HG03457 (cell line): ENCODE results near the gene GABBR2.

ENCODE experiments used
- ATAC-seq: cut with Tn5 transposase; IDR thresholded peaks from one replicate; pipeline ENCODE4 v1.9.1; 2021; ENCODE audit warnings: moderate number of reproducible peaks; ENCODE audit not compliant: unreplicated experiment

The GABBR2 gene

DNA sequence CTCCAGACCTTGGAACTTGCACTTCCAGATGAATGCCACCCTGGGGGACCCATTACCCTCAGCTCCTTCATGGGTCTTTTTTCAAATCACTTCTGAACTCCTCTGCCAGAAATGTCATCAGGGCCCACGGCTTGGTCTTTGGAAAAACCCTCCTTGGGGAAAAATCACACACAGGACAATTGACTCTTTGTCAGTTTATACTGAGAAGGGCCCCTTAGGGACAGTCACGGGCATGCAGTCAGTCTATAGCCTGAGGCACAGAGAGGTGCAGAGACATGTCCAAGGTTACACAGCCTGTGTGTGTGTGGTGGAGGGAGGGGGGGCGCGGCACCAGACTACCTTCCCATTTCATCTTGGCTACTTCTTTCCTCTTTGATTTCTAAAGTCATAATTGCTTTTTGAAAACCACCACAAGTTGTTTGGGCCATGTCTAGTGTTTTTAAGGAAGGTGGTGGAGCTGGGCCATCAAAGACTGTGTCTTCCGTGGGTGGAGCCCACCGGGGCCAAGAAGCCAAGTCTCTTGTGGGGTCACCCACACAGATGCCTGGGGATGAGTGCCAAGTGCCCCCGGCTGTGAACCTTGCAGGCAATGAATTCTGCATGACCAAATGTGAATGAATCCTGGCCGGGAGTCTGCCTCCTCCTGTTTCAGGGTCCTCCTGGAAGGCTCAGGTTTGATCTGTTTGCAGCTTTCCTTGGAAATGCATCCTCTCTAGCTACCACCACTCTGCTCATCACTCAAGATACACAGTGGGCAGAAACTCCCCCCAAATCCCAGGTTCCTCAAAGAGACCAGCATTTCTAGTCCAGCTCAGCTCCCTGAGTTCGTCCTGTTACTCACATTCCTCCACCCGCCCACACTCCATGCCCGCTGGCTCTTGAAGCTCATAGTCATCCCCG lies 253.2 kb downstream of the GABBR2 start:
- no peak for ATAC-seq

GRCh38 chr9:98453589-98454311 lies 255.0 kb downstream of the GABBR2 start:
- no peak for ATAC-seq

DNA sequence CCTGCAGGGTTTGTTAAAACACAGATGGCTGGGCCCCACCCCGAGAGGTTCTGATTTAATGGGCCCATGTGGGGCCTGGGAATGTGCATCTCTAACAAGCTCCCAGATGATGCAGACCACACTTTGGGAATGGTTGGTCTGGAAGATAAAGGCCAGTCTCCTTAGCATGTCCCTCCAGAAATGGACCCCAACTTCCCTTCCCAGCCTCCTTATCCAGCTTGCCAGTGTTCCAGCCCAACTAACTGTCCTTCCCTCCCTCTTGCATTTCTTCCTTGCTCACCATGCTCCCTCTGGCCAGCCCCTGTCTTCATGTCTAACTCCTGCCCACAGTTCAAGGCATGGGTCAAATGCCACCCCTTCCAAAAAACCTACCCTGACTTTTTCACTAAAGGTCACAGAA lies 257.2 kb downstream of the GABBR2 start:
- no peak for ATAC-seq

DNA sequence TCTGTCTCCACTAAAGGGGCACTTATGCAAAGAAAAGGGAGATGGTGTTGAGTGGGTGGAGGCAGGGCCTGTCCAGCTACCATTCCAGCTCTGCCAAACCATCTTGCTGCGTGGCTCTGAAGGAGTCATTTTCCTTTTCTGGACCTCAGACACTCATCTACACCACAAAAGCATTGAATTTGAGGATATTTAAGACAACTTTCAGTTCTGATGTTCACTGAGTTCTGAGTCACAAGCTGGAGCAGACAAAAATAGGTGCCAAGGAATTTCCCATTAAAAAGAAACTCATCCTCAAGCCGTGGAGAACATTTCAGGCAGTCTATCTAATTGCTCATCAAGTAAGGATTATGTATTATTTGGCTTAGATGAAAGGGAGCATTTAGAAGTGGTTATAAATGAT lies 258.2 kb downstream of the GABBR2 start:
- no peak for ATAC-seq

DNA sequence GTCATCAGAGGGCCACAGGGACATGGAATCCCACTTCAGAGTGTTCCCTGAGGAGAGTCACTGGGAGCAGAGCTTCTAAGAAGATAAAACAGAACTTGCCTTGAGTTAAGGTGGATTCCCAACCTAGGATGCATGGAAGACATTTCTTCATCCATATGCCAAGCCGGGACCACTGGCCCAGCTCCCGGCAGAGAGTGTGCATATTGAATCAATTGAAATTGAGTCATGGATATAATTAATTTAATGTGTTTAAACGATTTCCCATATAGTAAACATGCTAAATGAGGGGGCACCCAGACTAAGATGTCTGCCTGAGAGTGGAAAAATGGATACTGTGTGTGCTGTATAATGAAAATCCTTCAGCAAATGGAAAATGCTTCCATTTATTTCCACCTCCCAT lies 258.9 kb downstream of the GABBR2 start:
- no peak for ATAC-seq

DNA sequence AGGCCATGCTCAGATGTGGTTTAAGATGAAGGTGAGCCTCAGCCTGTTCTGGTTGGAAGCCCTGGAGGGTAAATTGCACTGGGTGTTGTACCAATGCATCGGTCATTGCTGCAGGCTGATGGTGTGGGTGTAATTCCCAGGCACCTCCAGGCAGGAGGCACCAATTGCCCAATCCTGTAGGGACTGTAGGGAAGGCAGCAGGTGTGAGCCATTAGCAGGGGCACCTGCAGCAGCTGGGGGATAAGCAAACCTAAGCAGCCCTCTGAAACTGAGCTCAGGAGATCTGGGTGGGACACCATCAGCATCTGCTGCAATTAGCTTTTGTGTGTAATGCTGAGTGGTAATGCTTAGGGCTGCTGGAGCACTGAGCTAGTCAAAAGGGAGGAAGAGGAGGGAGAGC lies 263.2 kb downstream of the GABBR2 start:
- no peak for ATAC-seq

DNA sequence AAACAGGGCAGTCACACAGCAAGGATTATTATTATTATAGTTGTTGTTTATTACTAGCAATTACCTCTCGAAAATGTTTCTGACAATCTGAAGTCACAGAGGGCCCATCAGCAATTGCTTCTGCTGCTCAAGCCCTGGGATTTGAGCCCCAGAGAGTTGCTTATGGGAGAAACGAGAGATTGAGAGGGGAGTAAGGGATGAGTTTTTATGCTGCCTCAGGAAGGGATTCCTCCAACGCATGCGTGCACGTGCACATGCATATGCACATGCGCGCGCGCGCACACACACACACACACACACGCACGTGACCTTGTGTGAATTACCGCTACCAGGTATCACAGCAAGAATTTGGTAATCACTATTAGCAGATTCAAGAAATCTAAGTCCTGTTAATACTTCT lies 264.1 kb downstream of the GABBR2 start:
- no peak for ATAC-seq

GRCh38 chr9:98442541-98442940 lies 266.2 kb downstream of the GABBR2 start:
- ATAC-seq: no peak

GRCh38 chr9:98442114-98442513 lies 266.6 kb downstream of the GABBR2 start:
- ATAC-seq: no peak

GRCh38 chr9:98438666-98439065 lies 270.1 kb downstream of the GABBR2 start:
- no peak for ATAC-seq

- no peak for ATAC-seq
Measured at GRCh38 chr9:98437458-98438034, 271.2 kb downstream of the GABBR2 start.

DNA sequence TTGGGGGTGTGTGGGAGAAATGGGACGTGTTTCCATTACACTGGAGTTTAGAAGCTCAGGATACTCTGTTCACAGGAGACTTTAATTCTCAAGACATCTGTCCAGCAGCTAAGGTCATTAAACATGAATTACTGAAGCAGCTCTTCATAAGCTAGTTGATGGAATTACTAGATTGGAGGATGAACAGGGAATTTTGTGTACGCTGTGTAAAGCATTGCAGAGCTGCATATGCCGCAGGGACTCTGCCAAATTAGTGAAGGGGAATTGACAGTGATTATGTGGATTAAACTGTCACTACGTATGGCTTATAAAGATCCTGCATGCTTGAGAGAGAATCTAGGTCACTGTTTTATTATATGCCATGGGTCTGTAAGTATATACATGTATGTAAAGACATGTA lies 275.8 kb downstream of the GABBR2 start:
- ATAC-seq: no peak

DNA sequence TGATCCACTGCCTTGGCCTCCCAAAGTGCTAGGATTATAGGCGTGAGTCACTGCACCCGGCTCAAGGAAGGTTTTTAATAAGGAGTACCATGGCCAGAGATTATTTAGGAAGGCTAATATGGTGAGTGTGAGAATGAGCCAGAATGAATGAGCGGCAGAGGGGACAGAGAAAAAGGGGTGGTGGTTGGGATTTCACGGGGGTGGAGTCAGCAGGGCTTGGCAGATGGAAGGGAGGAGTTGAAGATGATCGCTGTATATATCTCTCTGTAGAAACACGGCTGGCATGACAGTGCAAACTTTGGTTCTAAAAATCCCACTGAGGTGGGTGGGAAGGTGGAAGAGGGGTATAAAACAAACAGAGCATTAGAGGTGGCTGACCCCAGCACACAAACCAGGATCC lies 276.6 kb downstream of the GABBR2 start:
- no peak for ATAC-seq

GRCh38 chr9:98430535-98431292 lies 278.0 kb downstream of the GABBR2 start:
- ATAC-seq: no peak

DNA sequence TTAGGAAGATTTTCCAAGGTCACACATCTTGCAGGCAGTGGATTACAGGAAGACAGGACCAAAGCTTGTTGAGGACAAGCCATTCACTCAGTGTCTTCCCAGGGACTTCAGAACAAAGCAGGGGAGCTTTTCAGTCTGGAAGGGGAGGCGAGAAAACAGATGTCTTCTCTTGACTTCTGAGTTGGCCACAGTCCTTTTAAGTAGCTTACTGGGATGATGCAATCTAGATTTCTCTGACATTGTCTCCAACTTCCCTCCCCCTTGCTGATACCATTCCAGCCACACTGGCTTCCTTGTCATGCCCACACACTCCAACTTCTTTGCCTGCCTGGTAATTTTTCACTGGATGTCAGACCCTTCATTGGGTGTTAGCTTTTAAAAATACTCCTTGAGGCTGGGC lies 279.1 kb downstream of the GABBR2 start:
- no peak for ATAC-seq

DNA sequence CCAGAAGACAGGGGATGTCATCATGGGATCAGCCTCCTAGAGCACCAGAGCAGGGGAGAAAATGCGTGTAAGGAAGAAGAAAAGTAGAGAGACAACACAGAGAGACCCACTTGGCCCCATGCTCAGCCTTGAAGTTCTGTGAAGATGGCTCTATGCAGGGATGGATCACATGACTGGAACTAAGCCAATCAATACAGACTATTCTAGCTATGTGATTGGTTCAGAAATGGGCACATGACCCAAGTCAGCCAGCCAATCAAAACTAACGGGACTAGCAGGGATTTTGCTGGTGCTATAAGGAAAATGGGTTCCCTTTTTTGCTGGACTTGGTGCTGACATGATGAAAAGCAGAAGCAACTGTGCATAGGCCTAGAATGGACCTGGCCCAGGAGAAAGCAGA lies 280.3 kb downstream of the GABBR2 start:
- no peak for ATAC-seq

DNA sequence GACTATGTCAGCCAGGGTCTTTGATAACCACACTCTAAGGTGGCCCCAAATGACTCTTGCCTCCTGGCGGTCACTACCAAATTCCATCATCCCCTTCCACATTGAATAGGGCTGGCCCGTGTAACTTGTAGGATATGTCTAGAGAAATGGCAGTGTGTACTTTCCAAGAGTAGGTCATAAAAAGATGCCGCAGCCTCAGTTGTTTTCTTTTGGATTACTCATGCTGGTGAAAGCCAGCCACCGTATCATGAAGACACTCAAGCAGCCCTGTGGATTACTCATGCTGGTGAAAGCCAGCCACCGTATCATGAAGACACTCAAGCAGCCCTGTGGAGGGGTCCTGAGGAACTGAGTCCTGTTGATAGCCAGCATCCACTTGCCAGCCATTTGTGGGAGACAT lies 281.2 kb downstream of the GABBR2 start:
- no peak for ATAC-seq

DNA sequence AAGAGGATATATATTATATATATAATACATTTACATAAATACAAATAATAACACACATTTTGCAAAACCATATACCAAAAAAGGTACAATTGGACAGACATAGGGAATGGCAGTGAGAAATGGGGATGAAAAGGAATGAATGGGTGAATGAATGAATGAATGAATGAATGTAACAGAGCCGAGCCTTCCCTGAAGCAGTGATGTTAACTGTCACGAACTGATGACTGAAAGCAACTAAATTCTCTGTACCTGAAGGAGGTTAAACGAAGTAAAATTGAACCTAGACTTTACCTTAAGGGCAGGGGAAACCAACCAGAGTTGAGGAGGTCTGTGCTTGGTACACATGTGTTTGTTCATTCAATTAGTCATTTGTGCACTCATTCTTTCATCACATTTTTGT lies 283.7 kb downstream of the GABBR2 start:
- ATAC-seq: no peak

DNA sequence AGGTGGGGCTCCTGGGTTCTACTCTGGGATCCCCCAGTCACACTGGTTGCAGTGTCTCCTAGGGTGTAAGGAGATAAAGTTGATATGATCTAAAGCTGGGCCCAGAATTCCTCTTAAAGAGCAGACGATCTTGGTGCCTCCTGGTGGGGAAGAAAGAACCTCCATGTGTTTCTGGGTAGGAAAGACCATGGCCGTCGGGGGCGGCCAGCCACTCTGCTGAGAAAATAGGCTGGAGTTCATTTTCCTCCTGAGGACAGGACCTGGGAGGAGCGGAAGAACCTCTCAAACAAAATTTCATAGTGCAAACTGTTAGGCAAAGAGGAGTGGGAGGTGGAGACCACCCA lies 289.5 kb downstream of the GABBR2 start:
- ATAC-seq: no peak

GRCh38 chr9:98418578-98419259 lies 290.0 kb downstream of the GABBR2 start:
- ATAC-seq: no peak
